Endothelial cell of umbilical vein (primary cell): ENCODE results near the gene TXNIP. TPM values are rescaled to one million over a fixed set of nuclear protein-coding genes. Genes with fewer than 3 reads are reported as not detected.

Source experiments
- BruUV-seq: library from RNA; stranded (reverse); fragments of 400-500 nt; replicated peaks from 2 replicates; lab custom pipeline; 2021; lab: Mats Ljungman, UMichigan
- CTCF ChIA-PET: fragments of 300-600, 350-600 bp; sonication (Branson Sonifier 250); formaldehyde crosslinking; loops from one replicate; lab custom pipeline; 2021; ENCODE audit warnings: antibody characterized with exemption, inconsistent platforms; lab: Charles Lee
- POLR2A ChIA-PET: fragments of 300-600, 350-600 bp; sonication (Branson Sonifier 250); formaldehyde crosslinking; loops from one replicate; lab custom pipeline; 2021; ENCODE audit warnings: antibody characterized with exemption, inconsistent platforms; lab: Charles Lee
- DNase-seq: peaks from one replicate; pipeline ENCODE4 v3.0.0-alpha.2; 2011; ENCODE audit warnings: low read depth, low spot score
- FAIRE-seq: peaks from 2 replicates; lab custom pipeline; 2011; peaks lifted over from hg19 to GRCh38; lab: Jason Lieb, UNC
- H2AFZ ChIP-seq: 2 replicates; pipeline ENCODE4 v1.6.0; 2012; ENCODE audit warnings: low read depth, low read length, control low read depth, inconsistent platforms
- H3K27ac ChIP-seq: 2 replicates; pipeline ENCODE4 v1.5.1; 2011; ENCODE audit warnings: low read depth, mild to moderate bottlenecking, control low read depth, low read length, moderate library complexity; ENCODE audit not compliant: insufficient read depth
- H3K27me3 ChIP-seq, 2 experiments: 2 replicates each; pipeline versions ENCODE4 v1.6.0 to v1.6.1; 2011; ENCODE audit warnings: low read length in 2 of 2, mixed read lengths in 1 of 2; ENCODE audit not compliant: control insufficient read depth in 2 of 2, insufficient read depth in 2 of 2
- H3K36me3 ChIP-seq, 2 experiments: 2 replicates in 1 of 2; 3 replicates in 1 of 2; pipeline ENCODE4 v1.5.1; 2011; ENCODE audit warnings: low read length in 2 of 2, mild to moderate bottlenecking in 1 of 2, moderate library complexity in 1 of 2; ENCODE audit not compliant: control insufficient read depth in 2 of 2, insufficient read depth in 2 of 2; ENCODE audit errors: extremely low read depth in 1 of 2
- H3K4me1 ChIP-seq: 3 replicates; pipeline ENCODE4 v1.5.1; 2011; ENCODE audit warnings: mild to moderate bottlenecking, low read length; ENCODE audit not compliant: control insufficient read depth, insufficient read depth; ENCODE audit errors: extremely low read depth
- H3K4me2 ChIP-seq: 2 replicates; pipeline ENCODE4 v1.6.1; 2011; ENCODE audit warnings: low read length, control low read depth, mixed read lengths; ENCODE audit not compliant: insufficient read depth
- H3K4me3 ChIP-seq, 3 experiments: fragments of 200-600 bp in 1 of 3; sonication (generic), shearing (Covaris generic) in 1 of 3; replicated peaks in 1 of 3; 2 replicates each; pipeline ENCODE4 v1.5.1; 2011 to 2016; ENCODE audit warnings: control low read depth in 3 of 3, low read length in 3 of 3, mild to moderate bottlenecking in 2 of 3, inconsistent platforms in 1 of 3, low read depth in 1 of 3, moderate library complexity in 1 of 3; ENCODE audit not compliant: insufficient read depth in 1 of 3
- H3K79me2 ChIP-seq: 2 replicates; pipeline ENCODE4 v1.6.0; 2012; ENCODE audit warnings: low read length, inconsistent platforms; ENCODE audit not compliant: control insufficient read depth, insufficient read depth
- H3K9ac ChIP-seq: replicated peaks from 2 replicates; pipeline ENCODE3; 2011; ENCODE audit warnings: low read length, control low read depth; ENCODE audit not compliant: insufficient read depth; ENCODE audit errors: extremely low read depth
- H3K9me1 ChIP-seq: replicated peaks from 3 replicates; pipeline ENCODE4 v1.6.0; 2011; ENCODE audit warnings: mild to moderate bottlenecking, low read length; ENCODE audit not compliant: control insufficient read depth, insufficient read depth; ENCODE audit errors: extremely low read depth
- H3K9me3 ChIP-seq: replicated peaks from 2 replicates; pipeline ENCODE4 v1.5.1; 2012; ENCODE audit warnings: low read length, inconsistent platforms; ENCODE audit not compliant: control insufficient read depth, insufficient read depth
- H4K20me1 ChIP-seq: replicated peaks from 2 replicates; pipeline ENCODE3; 2011; ENCODE audit warnings: mild to moderate bottlenecking, low read length; ENCODE audit not compliant: control insufficient read depth, insufficient read depth; ENCODE audit errors: extremely low read depth
- CTCF ChIP-seq, 2 donors: IDR thresholded peaks; 1 replicate in 1 of 2; 2 replicates in 1 of 2; pipeline ENCODE4 v1.5.1; 2011; ENCODE audit warnings: low read length in 2 of 2, mild to moderate bottlenecking in 2 of 2, moderate library complexity in 2 of 2, control low read depth in 1 of 2, inconsistent platforms in 1 of 2, low read depth in 1 of 2; ENCODE audit not compliant: insufficient read depth in 1 of 2; ENCODE audit errors: extremely low read depth in 1 of 2
- EZH2 ChIP-seq: IDR thresholded peaks from 2 replicates; pipeline ENCODE4 v1.6.1; 2012; ENCODE audit warnings: borderline replicate concordance, low read depth, mild to moderate bottlenecking, moderate library complexity, low read length, inconsistent platforms; ENCODE audit not compliant: severe bottlenecking
- FOS ChIP-seq: IDR thresholded peaks from 2 replicates; pipeline ENCODE4 v1.6.1; 2011; ENCODE audit warnings: mild to moderate bottlenecking, low read length, moderate library complexity, borderline replicate concordance; ENCODE audit not compliant: insufficient read depth
- GATA2 ChIP-seq: IDR thresholded peaks from 2 replicates; pipeline ENCODE4 v1.7.0; 2011; ENCODE audit warnings: low read depth, mild to moderate bottlenecking, moderate library complexity, mixed read lengths, low read length; ENCODE audit not compliant: insufficient read length, insufficient read depth
- JUN ChIP-seq: IDR thresholded peaks from 2 replicates; pipeline ENCODE4 v1.6.1; 2011; ENCODE audit warnings: borderline replicate concordance, low read depth; ENCODE audit not compliant: insufficient read length, insufficient read depth
- MAX ChIP-seq: IDR thresholded peaks from 2 replicates; pipeline ENCODE4 v1.6.1; 2011; ENCODE audit not compliant: insufficient read depth, insufficient read length
- MYC ChIP-seq: IDR thresholded peaks from one replicate; pipeline ENCODE4 v1.6.1; 2011; ENCODE audit warnings: mild to moderate bottlenecking, low read depth, low read length
- POLR2A ChIP-seq: IDR thresholded peaks from 2 replicates; pipeline ENCODE4 v1.6.1; 2012; ENCODE audit warnings: low read depth, mild to moderate bottlenecking, control low read depth, low read length
- POLR2AphosphoS5 ChIP-seq: IDR thresholded peaks from 2 replicates; pipeline ENCODE4 v1.6.1; 2012; ENCODE audit warnings: low read depth, mild to moderate bottlenecking, control low read depth, low read length, moderate library complexity; ENCODE audit not compliant: insufficient read depth
- dilution Hi-C: fragments of 300-500 bp; cut with MboI; formaldehyde crosslinking; loops from one replicate; pipeline ENCODE4 v1.15.0; 2019; ENCODE audit warnings: low sequenced_read_pairs; ENCODE audit not compliant: extremely low pct_ligation_motif_present
- intact Hi-C: fragments of 100-400 bp; cut with micrococcal nuclease; formaldehyde crosslinking; loops from one replicate; pipeline ENCODE4 v1.10.0; 2022
- polyA plus RNA-seq, 4 experiments: library from polyadenylated mRNA; depleted of rRNA in 3 of 4; stranded (reverse) in 3 of 4; unstranded in 1 of 4; fragments of >200 nt; gene quantifications; 2 replicates each; pipeline versions ENCODE4 v1.2.1 to v1.2.3, GENCODE V29; 2011 to 2012; ENCODE audit warnings: missing spikeins in 1 of 4
- total RNA-seq: library from RNA; stranded (reverse); gene quantifications from 2 replicates; pipeline ENCODE4 v1.2.3, GENCODE V29; 2021

Gene TXNIP
- total and polyA plus RNA-seq, 2 donors (not counting 3 experiments of a cell fraction or from before 2014, with no cell fraction given), result 9.1 to 21.8 TPM

GRCh38 chr1:145982010-145982723, 14.2 kb downstream of the TXNIP start:
- CTCF ChIA-PET, result interaction anchor here (1.1 to 20.0 kb wide), 4 partner anchors 11 to 90 kb away, joined by 3 to 496 read pairs (median 46); partner anchors contain the start of genes ANKRD34A, POLR3GL and TXNIP
- TF ChIP-seq CTCF (IDR thresholded peaks at IDR 0.05; ENCODE audit: extremely low read depth in 1 of 2, insufficient read depth in 1 of 2, low read depth in 1 of 2, low read length in 2 of 2), result no peak
- no peak for TF ChIP-seq FOS
- no peak for TF ChIP-seq MYC
- TF ChIP-seq POLR2AphosphoS5, result no peak
- TF ChIP-seq MAX, result no peak
- TF ChIP-seq EZH2, result no peak
- no peak for TF ChIP-seq JUN
- no peak for TF ChIP-seq POLR2A
- no peak for TF ChIP-seq GATA2
- Histone ChIP-seq H2AFZ (no peak overlapping the region), H3K9me3 (no peaks in the 10 kb centered on the region), H3K9me1 (no peaks in the 10 kb centered on the region), H3K4me2 (no peak overlapping the region), H3K9ac (no peak overlapping the region), H3K27ac (no peak overlapping the region), H3K27me3 (no peaks in the 10 kb centered on the region), H3K4me1 (peaks cover 44% of the 10 kb centered on the region), H3K4me3 (no peak overlapping the region), H3K79me2 (no peaks in the 10 kb centered on the region), H3K36me3 (no peaks in the 10 kb centered on the region), H4K20me1 (no peaks in the 10 kb centered on the region)
- POLR2A ChIA-PET, result no interaction called here
- no TSS peak for BruUV-seq
- intact Hi-C loops (no loop called here), dilution Hi-C loops (no loop called here)
- DNase-seq, result peak; percentile 66
- FAIRE-seq, result no peak
